ENCODE data around the gene PCYT2.
A peak's percentile ranks its signal among the peaks of the same experiment; 100 is the strongest.

DNA sequence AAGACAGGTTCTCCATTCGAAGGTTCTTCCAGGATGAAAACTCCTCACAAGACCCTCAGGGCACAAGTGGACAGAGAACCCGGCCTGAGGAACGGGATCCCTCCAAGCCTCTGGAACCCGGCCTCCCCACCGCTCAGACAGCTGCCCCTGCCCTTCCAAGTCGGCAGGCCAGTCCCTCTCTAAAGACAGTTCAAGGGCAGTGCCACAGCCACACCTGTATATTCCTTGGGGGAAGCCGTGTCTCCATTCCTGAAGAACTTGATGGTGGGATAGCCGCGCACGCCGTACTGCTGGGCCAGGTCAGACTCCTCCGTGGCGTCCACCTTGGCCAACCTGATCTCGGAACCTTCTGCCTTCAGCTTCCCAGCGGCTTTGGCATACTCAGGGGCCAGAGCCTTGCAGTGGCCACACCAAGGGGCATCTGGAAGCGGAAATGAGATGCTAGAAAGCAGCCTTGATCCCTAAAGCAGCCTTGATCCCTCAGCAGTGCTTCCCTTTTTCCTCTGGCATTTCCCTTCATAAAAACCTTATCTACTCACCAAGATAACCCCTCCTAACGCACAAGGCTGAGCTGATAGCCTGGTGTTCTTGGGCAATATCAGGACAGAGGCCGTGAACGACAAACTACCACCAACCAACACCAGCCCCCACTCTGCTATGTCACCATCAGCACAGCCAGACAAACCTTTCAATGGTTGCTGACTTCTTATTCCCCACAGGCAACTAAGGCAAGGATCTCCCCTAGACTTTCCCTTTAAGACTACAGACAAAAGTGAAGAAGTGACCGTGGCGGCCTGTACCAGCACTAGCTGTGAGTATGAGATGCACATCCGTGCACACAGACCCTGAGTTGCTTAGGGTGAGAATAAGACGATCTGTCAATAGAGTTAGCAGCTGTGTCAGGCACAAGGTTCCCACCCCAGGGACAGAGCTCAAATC lies 52.0 kb downstream of the PCYT2 start:
- no peak for TF ChIP-seq EZH2 (IDR thresholded peaks at IDR 0.05; ENCODE audit: borderline replicate concordance, low read depth, low read length, severe bottlenecking)
- TF ChIP-seq, protein P1, sequence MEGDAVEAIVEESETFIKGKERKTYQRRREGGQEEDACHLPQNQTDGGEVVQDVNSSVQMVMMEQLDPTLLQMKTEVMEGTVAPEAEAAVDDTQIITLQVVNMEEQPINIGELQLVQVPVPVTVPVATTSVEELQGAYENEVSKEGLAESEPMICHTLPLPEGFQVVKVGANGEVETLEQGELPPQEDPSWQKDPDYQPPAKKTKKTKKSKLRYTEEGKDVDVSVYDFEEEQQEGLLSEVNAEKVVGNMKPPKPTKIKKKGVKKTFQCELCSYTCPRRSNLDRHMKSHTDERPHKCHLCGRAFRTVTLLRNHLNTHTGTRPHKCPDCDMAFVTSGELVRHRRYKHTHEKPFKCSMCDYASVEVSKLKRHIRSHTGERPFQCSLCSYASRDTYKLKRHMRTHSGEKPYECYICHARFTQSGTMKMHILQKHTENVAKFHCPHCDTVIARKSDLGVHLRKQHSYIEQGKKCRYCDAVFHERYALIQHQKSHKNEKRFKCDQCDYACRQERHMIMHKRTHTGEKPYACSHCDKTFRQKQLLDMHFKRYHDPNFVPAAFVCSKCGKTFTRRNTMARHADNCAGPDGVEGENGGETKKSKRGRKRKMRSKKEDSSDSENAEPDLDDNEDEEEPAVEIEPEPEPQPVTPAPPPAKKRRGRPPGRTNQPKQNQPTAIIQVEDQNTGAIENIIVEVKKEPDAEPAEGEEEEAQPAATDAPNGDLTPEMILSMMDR (IDR thresholded peaks at IDR 0.05; ENCODE audit: borderline replicate concordance, extremely low read depth, low read length, poor library complexity, severe bottlenecking): peak; percentile 2

Data from DND-41 (cell line).